RPMI7951 (cell line): ENCODE measurements around the gene RPLP2. TPM values are rescaled to one million over a fixed set of nuclear protein-coding genes. Genes with fewer than 3 reads are reported as not detected.
A peak's percentile ranks its signal among the peaks of the same experiment; 100 is the strongest.

ENCODE experiments used
- DNase-seq: peaks from one replicate; pipeline ENCODE4 v3.0.0-alpha.2; 2012; ENCODE audit warnings: low read depth
- total RNA-seq: library from RNA; depleted of rRNA; stranded (reverse); fragments of >200 nt; shearing (Covaris generic); gene quantifications from 2 replicates; pipeline ENCODE4 v1.2.3, GENCODE V29; 2014

Gene RPLP2
- total RNA-seq, 1 experiment from 2014 or later: 886 TPM

DNA sequence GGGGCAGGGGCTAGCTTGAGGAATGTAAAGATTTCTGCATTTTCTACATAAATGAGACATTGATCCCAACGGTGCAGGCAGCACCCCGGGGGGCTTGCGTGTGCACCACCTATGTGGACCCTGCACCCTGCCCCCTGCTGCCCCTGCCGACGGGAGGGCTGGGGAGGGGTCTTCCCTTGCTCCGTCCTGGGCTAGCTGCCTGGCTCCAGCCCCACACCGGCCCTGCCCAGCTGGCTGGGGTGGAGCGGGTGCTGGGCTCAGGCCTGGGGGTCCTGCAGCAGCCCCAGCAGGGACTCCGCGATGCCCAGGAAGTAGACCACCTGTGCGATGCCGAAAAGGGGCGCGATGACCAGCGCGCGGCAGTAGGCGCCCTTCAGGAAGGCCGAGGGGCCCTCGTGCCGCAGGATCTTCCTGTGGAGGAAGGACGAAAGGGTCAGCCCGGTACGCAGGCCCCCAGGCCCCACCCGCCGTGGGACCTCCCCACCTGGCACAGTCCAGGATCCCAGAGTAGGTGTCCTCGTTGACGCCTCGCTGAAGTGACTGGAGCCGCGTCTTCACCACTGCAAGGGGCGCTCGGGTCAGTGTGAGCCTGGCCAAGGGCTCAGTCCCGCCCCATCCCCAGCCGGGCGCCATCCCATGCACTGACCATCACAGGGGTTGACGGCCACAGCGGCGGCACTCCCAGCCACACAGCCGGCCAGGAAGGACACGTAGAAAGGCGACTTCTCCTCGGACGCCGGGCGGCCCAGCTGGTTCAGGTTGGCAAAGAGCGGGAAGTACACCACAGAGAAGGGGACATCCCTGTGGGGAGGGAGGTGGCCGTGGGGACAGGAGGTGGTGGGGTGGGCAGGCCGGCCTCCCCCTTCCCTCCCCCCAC lies 17.9 kb upstream of the RPLP2 start:
- no peak for DNase-seq

DNA sequence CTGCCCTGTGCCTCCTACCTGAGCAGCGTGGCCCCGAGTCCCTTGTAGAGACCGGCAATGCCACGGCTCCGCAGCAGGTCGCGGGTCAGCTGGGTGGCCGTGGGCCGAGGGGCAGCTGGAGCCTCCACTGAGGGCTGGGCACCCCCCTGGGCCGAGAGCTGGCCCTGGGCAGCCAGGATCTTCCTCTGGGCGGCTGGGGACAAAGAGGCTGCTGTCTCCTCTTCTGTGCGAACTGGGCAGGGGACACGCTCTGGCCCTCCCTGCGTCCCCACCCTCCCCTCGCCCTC lies 17.3 kb upstream of the RPLP2 start:
- DNase-seq: no peak

GRCh38 chr11:792873-793272 lies 16.9 kb upstream of the RPLP2 start:
- DNase-seq: no peak

- no peak for DNase-seq
Observed at GRCh38 chr11:793556-793955, 16.2 kb upstream of the RPLP2 start.

DNA sequence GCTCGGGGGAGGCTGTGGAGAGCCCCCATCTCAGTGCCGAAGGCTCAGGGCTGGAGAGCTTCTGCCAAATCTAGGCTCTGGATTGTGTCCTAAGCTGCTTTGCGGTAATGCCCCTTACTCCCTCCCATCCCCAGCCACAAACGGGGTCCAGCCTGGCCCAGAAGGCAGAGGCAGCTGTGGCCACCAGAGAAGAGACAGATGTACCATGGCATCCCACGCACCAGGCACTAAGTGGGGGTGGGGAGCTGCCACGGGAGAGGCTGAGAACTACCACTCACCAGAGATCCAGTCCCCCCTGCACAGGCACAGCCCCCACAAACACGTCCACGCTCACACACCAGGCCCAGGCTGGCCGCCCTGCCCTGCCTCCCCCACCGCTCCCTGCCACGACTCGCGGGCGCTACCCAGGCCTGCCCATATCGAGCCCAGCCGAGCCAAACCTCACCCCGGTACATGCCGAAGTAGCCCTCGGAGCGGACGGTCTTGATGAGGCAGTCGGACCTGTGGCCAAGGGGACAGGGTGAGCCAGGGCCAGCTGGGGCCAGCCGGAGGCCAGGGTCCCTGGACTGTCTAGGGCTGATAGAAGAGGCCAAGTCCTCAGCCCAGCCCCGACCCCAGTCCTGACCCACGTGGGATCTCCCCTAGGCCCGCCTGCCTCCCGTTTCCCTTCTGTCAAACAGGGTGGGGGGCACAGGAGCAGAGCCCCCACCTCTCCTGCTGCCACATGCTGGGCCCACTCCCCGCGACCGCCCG lies 15.6 kb upstream of the RPLP2 start:
- DNase-seq: no peak

GRCh38 chr11:794766-795633 lies 14.8 kb upstream of the RPLP2 start:
- no peak for DNase-seq

GRCh38 chr11:795634-796564 lies 13.9 kb upstream of the RPLP2 start:
- peak; percentile 88 for DNase-seq

DNA sequence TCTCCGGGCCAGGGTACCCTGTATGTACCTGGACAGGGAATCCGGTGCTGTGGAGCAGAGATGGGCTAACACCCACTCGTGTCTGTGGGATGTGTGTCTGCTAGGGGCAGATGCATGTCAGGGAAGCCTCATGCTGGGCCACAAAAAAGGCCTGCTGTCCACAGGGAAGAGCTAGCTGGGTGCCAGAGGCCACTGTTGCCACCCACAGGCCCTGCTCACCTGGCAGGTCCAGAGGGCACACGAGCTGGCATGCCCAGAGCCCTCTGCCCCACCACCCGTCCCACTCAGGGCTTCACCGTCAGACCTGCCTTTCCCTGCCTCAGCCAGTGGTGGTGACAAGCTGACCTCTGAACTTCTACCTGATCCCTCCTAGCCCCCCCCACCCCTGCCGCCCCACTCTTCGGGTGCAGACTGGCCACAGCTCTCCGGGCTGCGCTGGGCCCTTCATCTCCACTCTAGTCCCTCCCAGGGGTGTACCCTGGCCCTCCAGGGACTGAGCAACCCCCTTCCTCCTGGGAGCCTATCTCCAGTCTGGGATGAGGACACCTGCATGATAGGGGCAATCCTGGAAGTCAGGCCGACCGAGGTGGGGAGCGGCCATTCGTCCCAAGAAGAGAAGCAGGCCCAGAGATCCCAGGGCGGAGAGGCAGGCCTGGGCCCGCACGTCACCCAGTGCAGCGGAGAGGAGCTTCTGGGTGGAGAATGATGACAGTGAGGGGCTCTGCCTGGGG lies 13.0 kb upstream of the RPLP2 start:
- DNase-seq: no peak

- DNase-seq: peak; percentile 72
Observed at GRCh38 chr11:797296-798092, 12.3 kb upstream of the RPLP2 start.

GRCh38 chr11:798093-798713 lies 11.6 kb upstream of the RPLP2 start, which contains the start of gene SLC25A22:
SLC25A22 (minus strand) TSS chr11:798281; CDS start chr11:795006, 3,275 bp downstream.
- peak; percentile 70 for DNase-seq

- no peak for DNase-seq
Observed at GRCh38 chr11:799641-800316, 10.0 kb upstream of the RPLP2 start.

- DNase-seq: no peak
Observed at GRCh38 chr11:800473-800872, 9.3 kb upstream of the RPLP2 start.

DNA sequence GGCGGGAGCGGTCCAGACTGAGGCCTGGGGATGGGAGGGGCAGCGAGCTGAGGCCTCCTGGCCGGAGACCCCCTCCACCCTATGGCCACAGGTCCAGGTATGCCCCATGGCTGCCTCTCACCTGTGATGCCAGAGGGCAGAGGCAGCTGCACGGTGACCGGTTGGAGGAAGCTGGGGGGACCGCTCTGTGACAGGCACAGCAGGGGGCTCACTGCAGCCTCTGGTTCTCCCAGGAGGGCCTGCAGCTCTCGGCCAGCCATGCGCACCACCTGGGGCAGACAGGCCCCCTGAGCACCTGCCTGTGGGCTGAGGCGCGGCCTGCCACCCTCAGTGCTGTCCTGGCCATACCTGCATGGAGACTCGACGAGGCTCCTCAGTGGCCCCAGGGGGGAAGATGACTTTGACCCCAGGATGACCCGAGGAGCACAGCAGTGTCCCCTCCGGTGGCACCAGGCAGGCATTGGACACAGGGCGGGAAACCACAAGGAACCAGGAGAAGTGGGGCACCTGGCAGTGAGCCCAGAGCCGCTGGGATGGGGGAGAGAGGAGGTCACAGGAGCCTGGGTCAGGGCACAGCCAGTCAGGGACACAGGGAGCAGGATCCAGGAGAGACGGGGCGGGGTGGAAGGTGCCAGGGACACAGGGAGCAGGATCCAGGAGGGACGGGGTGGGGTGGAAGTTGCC lies 8.5 kb upstream of the RPLP2 start:
- DNase-seq: no peak

DNA sequence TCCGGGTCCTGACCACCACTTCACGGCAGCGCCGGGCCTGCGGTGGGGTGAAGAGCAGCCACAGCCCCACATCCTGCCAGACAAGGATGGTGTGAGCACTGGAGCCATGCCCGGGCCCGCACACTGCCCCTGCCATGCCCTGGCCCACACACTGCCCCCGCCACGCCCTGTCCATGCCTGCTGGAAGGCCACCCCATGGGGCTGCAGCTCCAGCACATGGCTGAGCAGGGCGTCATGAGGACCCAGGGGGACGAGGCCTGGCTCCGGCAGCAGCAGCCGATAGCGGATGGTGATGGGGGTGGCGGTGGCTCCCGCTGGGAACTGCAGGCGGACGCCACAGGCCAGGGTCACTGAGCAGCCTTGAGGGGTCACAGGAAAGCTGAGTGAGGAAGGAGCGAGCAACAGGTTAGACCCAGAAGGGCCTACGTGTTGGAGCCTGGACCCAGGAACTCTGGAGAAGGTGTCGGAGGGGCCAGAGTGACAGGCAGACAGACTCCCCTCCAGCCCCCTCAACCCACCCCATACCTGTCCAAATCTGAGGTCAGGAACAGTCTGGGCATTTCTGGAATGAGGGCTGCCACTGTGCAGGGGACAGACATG lies 7.6 kb upstream of the RPLP2 start:
- DNase-seq: no peak

- no peak for DNase-seq
Observed at GRCh38 chr11:802693-803466, 6.9 kb upstream of the RPLP2 start.

DNA sequence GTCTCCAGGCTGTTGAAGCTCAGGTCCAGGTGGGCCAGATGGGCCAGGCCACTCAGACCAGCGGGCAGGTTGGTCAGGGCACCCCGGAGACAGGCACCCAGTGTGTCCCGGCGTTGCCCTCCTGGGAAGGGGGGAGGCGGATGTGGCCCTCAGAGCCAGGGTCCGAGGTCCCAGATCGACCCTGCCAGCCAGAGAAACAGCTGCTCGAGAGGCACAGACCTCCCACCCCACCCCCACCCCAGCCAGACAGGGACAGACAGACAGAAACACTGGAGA lies 6.4 kb upstream of the RPLP2 start:
- DNase-seq: no peak
